A549 (cell line): ENCODE measurements around the gene ANKRD40CL. TPM values are rescaled to one million over a fixed set of nuclear protein-coding genes. Genes with fewer than 3 reads are reported as not detected.

Source experiments
- ATAC-seq, 2 experiments: fragments of 200-7000 bp in 1 of 2; fragments of >200 bp in 1 of 2; cut with Nextera tagmentation in 1 of 2; cut with Tn5 transposase in 1 of 2; 3 replicates each; pipeline versions ENCODE4 v1.8.0 to v1.9.1; 2018 to 2020; ENCODE audit warnings: mild to moderate bottlenecking in 1 of 2, moderate library complexity in 1 of 2
- CTCF ChIA-PET: fragments of 300-600 bp; sonication (Branson Sonifier 250); formaldehyde crosslinking; extraction: SDS; loops from one replicate; lab custom pipeline; 2021; ENCODE audit warnings: antibody characterized with exemption, inconsistent platforms; lab: Yijun Ruan, JAX
- POLR2A ChIA-PET: fragments of 350-600 bp; formaldehyde crosslinking; extraction: SDS; loops from one replicate; lab custom pipeline; 2021; ENCODE audit warnings: antibody characterized with exemption, inconsistent platforms; lab: Yijun Ruan, JAX
- DNase-seq, 2 experiments: peaks; one replicate each; pipeline versions ENCODE4 v3.0.0 to v3.0.0-alpha.2; 2011 to 2016; ENCODE audit warnings: low read depth in 1 of 2, low spot score in 1 of 2
- FAIRE-seq: peaks from 2 replicates; lab custom pipeline; 2011; peaks lifted over from hg19 to GRCh38; lab: Jason Lieb, UNC
- H3K27ac ChIP-seq, 2 experiments: fragments of >200 bp; sonication (Bioruptor Twin); formaldehyde crosslinking; 3 replicates each; pipeline ENCODE4 v1.5.1; 2016 to 2017
- H3K4me1 ChIP-seq: fragments of >200 bp; sonication (Bioruptor Twin); formaldehyde crosslinking; 3 replicates; pipeline ENCODE4 v1.6.1; 2016
- H3K4me2 ChIP-seq: fragments of >200 bp; sonication (Bioruptor Twin); formaldehyde crosslinking; 3 replicates; pipeline ENCODE4 v1.6.1; 2016
- H3K4me3 ChIP-seq: fragments of >200 bp; sonication (Bioruptor Twin); formaldehyde crosslinking; 3 replicates; pipeline ENCODE4 v1.5.1; 2016
- H3K9me3 ChIP-seq: fragments of >200 bp; sonication (Bioruptor Twin); formaldehyde crosslinking; 3 replicates; pipeline ENCODE4 v1.6.1; 2016
- BCL3 ChIP-seq: fragments of >200 bp; sonication (Bioruptor Twin); formaldehyde crosslinking; IDR thresholded peaks from 3 replicates; pipeline ENCODE4 v1.6.1; 2016
- CHD2 ChIP-seq: fragments of 150-350 bp; IDR thresholded peaks from 2 replicates; pipeline ENCODE4 v1.6.1; 2014; ENCODE audit warnings: low read length; ENCODE audit not compliant: partially characterized antibody
- CHD4 ChIP-seq: fragments of 200-600 bp; sonication (generic); IDR thresholded peaks from 2 replicates; pipeline ENCODE4 v1.6.1; 2016; ENCODE audit warnings: antibody characterized with exemption, mild to moderate bottlenecking, borderline replicate concordance
- CTCF ChIP-seq: fragments of >200 bp; sonication (Bioruptor Twin); formaldehyde crosslinking; IDR thresholded peaks from 3 replicates; pipeline ENCODE4 v1.5.1; 2016
- FOSB ChIP-seq: fragments of 250-450 bp; sonication (Bioruptor Pico); IDR thresholded peaks from 2 replicates; pipeline ENCODE4 v1.5.0; 2020; ENCODE audit warnings: mild to moderate bottlenecking, moderate library complexity
- FOSL2 ChIP-seq, 2 experiments: fragments of 450-650 bp in 1 of 2; fragments of >200 bp in 1 of 2; sonication (Bioruptor Twin) in 1 of 2; formaldehyde crosslinking; IDR thresholded peaks; 2 replicates each; pipeline versions ENCODE4 v1.5.0 to v1.6.1; 2016 to 2020; ENCODE audit warnings: mild to moderate bottlenecking in 1 of 2, moderate library complexity in 1 of 2
- HEYL ChIP-seq: fragments of 250-450 bp; sonication (Bioruptor Pico); IDR thresholded peaks from 2 replicates; pipeline ENCODE4 v1.8.0; 2021; ENCODE audit warnings: mild to moderate bottlenecking, moderate library complexity
- HOXA7 ChIP-seq: fragments of 250-450 bp; sonication (Bioruptor Pico); IDR thresholded peaks from 2 replicates; pipeline ENCODE4 v1.5.0; 2020; ENCODE audit warnings: mild to moderate bottlenecking, moderate library complexity
- HOXB5 ChIP-seq: fragments of 250-450 bp; sonication (Bioruptor Pico); IDR thresholded peaks from 2 replicates; pipeline ENCODE4 v1.5.0; 2020; ENCODE audit warnings: mild to moderate bottlenecking, moderate library complexity
- KDM5A ChIP-seq: fragments of 200-600 bp; sonication (generic); IDR thresholded peaks from 2 replicates; pipeline ENCODE4 v1.6.1; 2016; ENCODE audit warnings: antibody characterized with exemption, mild to moderate bottlenecking
- MAX ChIP-seq: IDR thresholded peaks from 2 replicates; pipeline ENCODE4 v1.6.1; 2012
- POLR2A ChIP-seq: IDR thresholded peaks from 2 replicates; pipeline ENCODE4 v1.6.1; 2012; ENCODE audit warnings: mild to moderate bottlenecking, low read length
- RARB ChIP-seq: fragments of 250-450 bp; sonication (Bioruptor Pico); IDR thresholded peaks from 2 replicates; pipeline ENCODE4 v1.8.0; 2021; ENCODE audit warnings: mild to moderate bottlenecking, moderate library complexity
- REST ChIP-seq: fragments of 200-600 bp; sonication (generic); IDR thresholded peaks from 2 replicates; pipeline ENCODE4 v1.6.1; 2016; ENCODE audit warnings: antibody characterized with exemption, mild to moderate bottlenecking, moderate library complexity
- RNF2 ChIP-seq: fragments of 200-600 bp; sonication (generic); IDR thresholded peaks from 2 replicates; pipeline ENCODE4 v1.6.1; 2016; ENCODE audit warnings: low read depth, mild to moderate bottlenecking, antibody characterized with exemption, moderate library complexity, borderline replicate concordance
- TP53 ChIP-seq: fragments of 250-450 bp; sonication (Bioruptor Pico); IDR thresholded peaks from 2 replicates; pipeline ENCODE4 v1.5.0; 2021; ENCODE audit warnings: mild to moderate bottlenecking, moderate library complexity
- ZC3H11A ChIP-seq: fragments of 450-650 bp; IDR thresholded peaks from 2 replicates; pipeline ENCODE4 v1.6.1; 2014; ENCODE audit warnings: antibody characterized with exemption, mild to moderate bottlenecking
- ZSCAN20 ChIP-seq: fragments of 250-450 bp; sonication (Bioruptor Pico); IDR thresholded peaks from 2 replicates; pipeline ENCODE4 v1.8.0; 2022; ENCODE audit warnings: mild to moderate bottlenecking, moderate library complexity
- WGBS: methylation state at CpG from one replicate; pipeline ENCODE4 v1.1.6; 2017; ENCODE audit errors: missing lambda C conversion rate; 5-methylcytosine and 5-hydroxymethylcytosine counted together
- polyA minus RNA-seq: library from RNA; depleted of rRNA, polyadenylated mRNA; stranded (reverse); fragments of >200 nt; gene quantifications from 2 replicates; pipeline ENCODE4 v1.2.3, GENCODE V29; 2011; rRNA and poly(A)+ RNA removed
- polyA plus RNA-seq, 4 experiments: library from polyadenylated mRNA; depleted of rRNA in 3 of 4; stranded (reverse); fragments of >200 nt; fragmentation: RNase III in 1 of 4; extraction: RNeasy Plus Mini Kit Qiagen cat#74134 plus additional on column Dnase treatment in 1 of 4; gene quantifications; 2 replicates in 3 of 4; 3 replicates in 1 of 4; pipeline ENCODE4 v1.2.3, GENCODE V29; 2011 to 2017

ANKRD40CL gene
- polyA plus RNA-seq (2011; rRNA removed) (0.18 and 0.22 TPM in 2 replicates), polyA plus RNA-seq (2017; fragmentation: RNase III; extraction: RNeasy Plus Mini Kit Qiagen cat#74134 plus additional on column Dnase treatment) (0.13 TPM in 1 of 3 replicates, not detected in the others), polyA minus RNA-seq (0.25 and 0.39 TPM in 2 replicates)
- not detected in 2 replicates for polyA plus RNA-seq (2012; cell fraction: cytosol; rRNA removed)
- polyA plus RNA-seq (2012; cell fraction: nucleus; rRNA removed), result not detected in 2 replicates

- Histone ChIP-seq H3K4me3 (no peak within 1 kb of the TSS), H3K4me1 (peaks cover 34% of the 10 kb centered on the region), H3K9me3 (no peaks in the 10 kb centered on the region), H3K27ac (peak within 1 kb of the TSS; percentile 28 to 59; a peak in 5 of 6 replicates), H3K4me2 (peak within 1 kb of the TSS; percentile 42)
- ATAC-seq (no peak), DNase-seq (no peak), FAIRE-seq (no peak)
- ChIA-PET POLR2A (no interaction called here), CTCF (interaction anchor here (0.6 to 11.3 kb wide), 10 partner anchors 12 to 217 kb away, joined by 3 to 103 read pairs (median 4); no protein-coding TSS in a partner anchor)
- TF ChIP-seq BCL3 (no peak), CTCF (no peak), RARB (CRISPR knock-in tag) (no peak), REST (no peak), FOSB (CRISPR knock-in tag) (no peak), ZC3H11A (no peak), MAX (no peak), TP53 (no peak), HOXB5 (no peak), CHD2 (no peak), HOXA7 (CRISPR knock-in tag) (no peak), RNF2 (no peak)
- 89% methylated on average over 9 of the region's 9 CpGs for WGBS
These were observed at the start of gene ANKRD40CL for GRCh38 chr17:50767446-50767845. Gene ANKRD40CL (minus strand): TSS chr17:50767518. CDS start chr17:50766913, 605 bp downstream.

GRCh38 chr17:50816271-50816670 is 49.0 kb upstream of the ANKRD40CL start:
- DNase-seq (no peak), ATAC-seq (no peak), FAIRE-seq (no peak)
- Histone ChIP-seq H3K9me3 (no peaks in the 10 kb centered on the region), H3K4me3 (no peak overlapping the region), H3K4me1 (peaks cover 8% of the 10 kb centered on the region), H3K27ac (no peak overlapping the region), H3K4me2 (no peak overlapping the region)
- ChIA-PET CTCF (interaction anchor here (0.6 to 16.5 kb wide), 18 partner anchors 9 to 301 kb away, joined by 3 to 162 read pairs (median 5); partner anchors contain the start of genes ANKRD40CL and WFIKKN2), POLR2A (no interaction called here)
- no peak for TF ChIP-seq KDM5A
- no peak for TF ChIP-seq FOSL2 (IDR thresholded peaks at IDR 0.05)
- TF ChIP-seq FOSL2 (CRISPR knock-in tag; IDR thresholded peaks at IDR 0.05), result no peak
- TF ChIP-seq CHD4, result no peak
- no peak for TF ChIP-seq RARB (CRISPR knock-in tag)
- TF ChIP-seq ZSCAN20, result no peak
- TF ChIP-seq HEYL (CRISPR knock-in tag), result no peak
- no peak for TF ChIP-seq POLR2A
- no peak for TF ChIP-seq REST
- 51% methylated on average over 5 of the region's 5 CpGs for WGBS
